ENCODE results near the gene MMP7. TPM values are rescaled to one million over a fixed set of nuclear protein-coding genes. Genes with fewer than 3 reads are reported as not detected.

Gene MMP7
- polyA plus RNA-seq, 1 donor (not counting 4 experiments of a cell fraction or from before 2014, with no cell fraction given): 0.81 TPM

DNA sequence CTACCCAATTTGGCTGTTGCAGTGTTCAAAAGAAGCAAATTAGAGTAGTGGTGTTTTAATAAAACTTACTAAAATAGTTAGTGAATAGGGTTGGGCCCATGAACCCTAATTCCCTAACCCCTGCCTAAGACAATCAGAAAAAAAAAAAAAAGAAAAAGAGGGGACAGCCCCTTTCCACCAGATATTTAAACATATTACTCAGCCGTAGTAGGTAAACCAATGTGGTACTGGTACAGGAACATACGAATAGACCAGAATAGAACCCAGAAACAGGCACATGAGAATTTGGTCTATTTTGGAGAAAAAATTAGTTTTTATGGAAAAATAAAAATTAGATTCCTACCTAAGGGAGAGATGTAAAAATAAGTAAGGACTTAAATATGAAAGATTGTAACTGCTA is 38.6 kb downstream of the MMP7 start:
- no peaks in the 10 kb centered on the region for H3K9me3 ChIP-seq (ENCODE audit: control insufficient read depth, low read depth, low read length)
- no peak overlapping the region for H3K9ac ChIP-seq (ENCODE audit: control insufficient read depth, extremely low read depth, insufficient read depth, low read length)
- no peaks in the 10 kb centered on the region for H4K20me1 ChIP-seq (ENCODE audit: control insufficient read depth, extremely low read depth, insufficient read depth, low read length)
- H3K27me3 ChIP-seq (ENCODE audit: control insufficient read depth, extremely low read depth, insufficient read depth, low read length): no peaks in the 10 kb centered on the region
- no peak overlapping the region for H2AFZ ChIP-seq (ENCODE audit: control insufficient read depth, low read length)
- H3K36me3 ChIP-seq (ENCODE audit: control insufficient read depth in 2 of 2, extremely low read depth in 1 of 2, insufficient read depth in 2 of 2, low read length in 2 of 2): no peaks in the 10 kb centered on the region
- no peak overlapping the region for H3K4me3 ChIP-seq (ENCODE audit: control insufficient read depth in 2 of 3, extremely low read depth in 1 of 3, insufficient read depth in 2 of 3, low read depth in 1 of 3, low read length in 3 of 3)
- H3K4me2 ChIP-seq (ENCODE audit: control insufficient read depth, extremely low read depth, insufficient read depth, low read depth, low read length): no peak overlapping the region
- no peaks in the 10 kb centered on the region for H3K79me2 ChIP-seq (ENCODE audit: control insufficient read depth, insufficient read depth, low read length)
- H3K9me1 ChIP-seq (ENCODE audit: control insufficient read depth, extremely low read depth, insufficient read depth, low read length): no peaks in the 10 kb centered on the region
- FAIRE-seq: no peak
- H3K27ac ChIP-seq (ENCODE audit: control insufficient read depth, insufficient read depth, low read length): no peak overlapping the region
- DNase-seq (ENCODE audit: low read depth, low spot score): no peak
- dilution Hi-C loops (cut with MboI; ENCODE audit: extremely low pct_ligation_motif_present, low sequenced_read_pairs): no loop called here
- H3K4me1 ChIP-seq (ENCODE audit: control insufficient read depth, extremely low read depth, insufficient read depth, low read length): peaks cover 6% of the 10 kb centered on the region
- TF ChIP-seq, protein P1, sequence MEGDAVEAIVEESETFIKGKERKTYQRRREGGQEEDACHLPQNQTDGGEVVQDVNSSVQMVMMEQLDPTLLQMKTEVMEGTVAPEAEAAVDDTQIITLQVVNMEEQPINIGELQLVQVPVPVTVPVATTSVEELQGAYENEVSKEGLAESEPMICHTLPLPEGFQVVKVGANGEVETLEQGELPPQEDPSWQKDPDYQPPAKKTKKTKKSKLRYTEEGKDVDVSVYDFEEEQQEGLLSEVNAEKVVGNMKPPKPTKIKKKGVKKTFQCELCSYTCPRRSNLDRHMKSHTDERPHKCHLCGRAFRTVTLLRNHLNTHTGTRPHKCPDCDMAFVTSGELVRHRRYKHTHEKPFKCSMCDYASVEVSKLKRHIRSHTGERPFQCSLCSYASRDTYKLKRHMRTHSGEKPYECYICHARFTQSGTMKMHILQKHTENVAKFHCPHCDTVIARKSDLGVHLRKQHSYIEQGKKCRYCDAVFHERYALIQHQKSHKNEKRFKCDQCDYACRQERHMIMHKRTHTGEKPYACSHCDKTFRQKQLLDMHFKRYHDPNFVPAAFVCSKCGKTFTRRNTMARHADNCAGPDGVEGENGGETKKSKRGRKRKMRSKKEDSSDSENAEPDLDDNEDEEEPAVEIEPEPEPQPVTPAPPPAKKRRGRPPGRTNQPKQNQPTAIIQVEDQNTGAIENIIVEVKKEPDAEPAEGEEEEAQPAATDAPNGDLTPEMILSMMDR (optimal IDR thresholded peaks at IDR 0.05 in 1 of 3, IDR thresholded peaks at IDR 0.05 in 1 of 3, conservative IDR thresholded peaks at IDR 0.05 in 1 of 3; ENCODE audit: extremely low read depth in 1 of 3, insufficient read depth in 2 of 3, low read length in 3 of 3): no peak
- no peak for TF ChIP-seq EZH2 (IDR thresholded peaks at IDR 0.05; ENCODE audit: low read length)

DNA sequence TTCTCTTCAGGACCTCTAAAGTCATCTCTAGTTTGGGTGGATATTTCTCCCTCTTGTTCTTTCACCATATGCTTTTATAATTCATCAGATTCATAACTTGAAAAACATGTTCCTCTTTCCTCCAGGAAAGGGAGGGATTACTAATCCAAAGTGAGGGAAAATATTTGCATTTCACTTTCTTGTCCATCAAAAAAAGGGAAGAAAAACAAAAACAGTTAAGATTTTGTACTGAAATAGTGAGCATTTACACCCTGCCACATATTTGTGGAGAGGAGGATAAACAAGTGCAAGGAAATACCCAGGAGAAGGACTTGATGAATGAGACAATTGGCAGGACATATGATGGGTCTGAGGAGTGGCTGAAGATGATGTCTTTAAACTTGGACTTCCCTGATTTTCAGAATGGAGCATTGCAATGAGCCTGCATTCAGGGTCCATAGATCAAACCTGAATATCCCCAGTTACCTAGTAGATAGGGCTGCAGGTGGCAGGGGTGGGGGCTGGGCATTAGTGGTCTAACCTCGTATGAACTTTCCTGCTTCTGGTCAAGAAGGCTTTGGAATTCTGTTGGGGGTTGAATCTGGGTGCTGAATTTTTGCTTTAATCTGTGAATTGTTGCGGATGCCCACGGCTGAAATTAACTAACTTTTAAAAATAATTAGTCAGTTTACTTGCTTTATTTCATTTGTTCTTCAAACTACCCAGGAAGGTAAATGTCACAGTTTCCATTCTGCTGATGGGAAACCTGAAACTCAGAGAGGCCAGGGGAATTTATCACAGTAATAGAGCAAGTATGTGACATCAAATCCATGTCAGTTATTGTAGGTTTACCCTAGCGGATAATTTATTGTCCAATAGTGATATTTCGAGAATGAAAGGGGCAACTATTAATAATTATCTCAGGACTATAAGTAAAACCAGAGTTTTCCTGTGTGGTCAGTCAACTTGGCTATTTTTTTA is 41.1 kb downstream of the MMP7 start:
- H3K27ac ChIP-seq (ENCODE audit: control insufficient read depth, insufficient read depth, low read length): no peak overlapping the region
- dilution Hi-C loops (cut with MboI; ENCODE audit: extremely low pct_ligation_motif_present, low sequenced_read_pairs): no loop called here
- no peaks in the 10 kb centered on the region for H3K27me3 ChIP-seq (ENCODE audit: control insufficient read depth, extremely low read depth, insufficient read depth, low read length)
- TF ChIP-seq, protein P1 (optimal IDR thresholded peaks at IDR 0.05 in 1 of 3, IDR thresholded peaks at IDR 0.05 in 1 of 3, conservative IDR thresholded peaks at IDR 0.05 in 1 of 3; ENCODE audit: extremely low read depth in 1 of 3, insufficient read depth in 2 of 3, low read length in 3 of 3): no peak
- no peak for TF ChIP-seq EZH2 (IDR thresholded peaks at IDR 0.05; ENCODE audit: low read length)
- no peaks in the 10 kb centered on the region for H4K20me1 ChIP-seq (ENCODE audit: control insufficient read depth, extremely low read depth, insufficient read depth, low read length)
- DNase-seq (ENCODE audit: low read depth, low spot score) (no peak), FAIRE-seq (no peak)
- no peaks in the 10 kb centered on the region for H3K9me3 ChIP-seq (ENCODE audit: control insufficient read depth, low read depth, low read length)
- no peaks in the 10 kb centered on the region for H3K79me2 ChIP-seq (ENCODE audit: control insufficient read depth, insufficient read depth, low read length)
- H3K4me2 ChIP-seq (ENCODE audit: control insufficient read depth, extremely low read depth, insufficient read depth, low read depth, low read length): no peak overlapping the region
- H3K36me3 ChIP-seq (ENCODE audit: control insufficient read depth in 2 of 2, extremely low read depth in 1 of 2, insufficient read depth in 2 of 2, low read length in 2 of 2): no peaks in the 10 kb centered on the region
- H3K9me1 ChIP-seq (ENCODE audit: control insufficient read depth, extremely low read depth, insufficient read depth, low read length): no peaks in the 10 kb centered on the region
- no peak overlapping the region for H2AFZ ChIP-seq (ENCODE audit: control insufficient read depth, low read length)
- H3K4me1 ChIP-seq (ENCODE audit: control insufficient read depth, extremely low read depth, insufficient read depth, low read length): no peaks in the 10 kb centered on the region
- H3K4me3 ChIP-seq (ENCODE audit: control insufficient read depth in 2 of 3, extremely low read depth in 1 of 3, insufficient read depth in 2 of 3, low read depth in 1 of 3, low read length in 3 of 3): no peak overlapping the region
- no peak overlapping the region for H3K9ac ChIP-seq (ENCODE audit: control insufficient read depth, extremely low read depth, insufficient read depth, low read length)

Measured in keratinocyte (primary cell).